Ascending aorta (tissue), 2 donors: ENCODE data around the gene CREBRF. TPM values are rescaled to one million over a fixed set of nuclear protein-coding genes. Genes with fewer than 3 reads are reported as not detected.
"Not testable (repeated sequence)": the region's sequence is repeated elsewhere in the genome, so short reads cannot be mapped to it uniquely, and the experiment has no call there.

Experiments used
- DNase-seq, 2 donors: peaks; one replicate each; pipeline ENCODE4 v3.0.0-alpha.2; 2019; ENCODE audit warnings: low spot score in 2 of 2
- H3K27ac ChIP-seq, 2 donors: fragments of 200-600 bp; sonication (generic); one replicate each; pipeline ENCODE4 v1.5.1; 2016 to 2017; ENCODE audit warnings: mild to moderate bottlenecking in 1 of 2
- H3K27me3 ChIP-seq: fragments of 200-600 bp; sonication (generic); one replicate; pipeline ENCODE4 v1.5.1; 2017
- H3K36me3 ChIP-seq, 2 donors: fragments of 200-600 bp; sonication (generic); one replicate each; pipeline ENCODE4 v1.5.1; 2016
- H3K4me1 ChIP-seq, 2 donors: fragments of 200-600 bp; sonication (generic); one replicate each; pipeline ENCODE4 v1.5.1; 2016 to 2017; ENCODE audit warnings: mild to moderate bottlenecking in 1 of 2
- H3K4me3 ChIP-seq, 2 donors: fragments of 200-600 bp; sonication (generic); one replicate each; pipeline ENCODE4 v1.5.1; 2016 to 2017; ENCODE audit warnings: mild to moderate bottlenecking in 1 of 2
- H3K9me3 ChIP-seq, 2 donors: fragments of 200-600 bp; sonication (generic); one replicate each; pipeline ENCODE4 v1.5.1; 2016
- intact Hi-C: fragments of 100-400 bp; cut with DNase I; formaldehyde crosslinking; loops from one replicate; pipeline ENCODE4 v1.15.1; 2023
- total RNA-seq: library from RNA; depleted of rRNA; stranded (reverse); fragments of >200 nt; gene quantifications from one replicate; pipeline ENCODE4 v1.1.0, GENCODE V29; 2016
- TF ChIP-seq, protein P1 (sequence below), 3 experiments: fragments of 200-600 bp in 2 of 3; fragments of 450-650 bp in 1 of 3; sonication (generic) in 2 of 3; IDR thresholded peaks; one replicate each; pipeline ENCODE4 v1.5.1; 2016 to 2019; ENCODE audit warnings: antibody characterized with exemption in 3 of 3, mild to moderate bottlenecking in 1 of 3, moderate library complexity in 1 of 3

Gene CREBRF
- total RNA-seq, 1 donor from 2014 or later = 16.3 TPM

DNA sequence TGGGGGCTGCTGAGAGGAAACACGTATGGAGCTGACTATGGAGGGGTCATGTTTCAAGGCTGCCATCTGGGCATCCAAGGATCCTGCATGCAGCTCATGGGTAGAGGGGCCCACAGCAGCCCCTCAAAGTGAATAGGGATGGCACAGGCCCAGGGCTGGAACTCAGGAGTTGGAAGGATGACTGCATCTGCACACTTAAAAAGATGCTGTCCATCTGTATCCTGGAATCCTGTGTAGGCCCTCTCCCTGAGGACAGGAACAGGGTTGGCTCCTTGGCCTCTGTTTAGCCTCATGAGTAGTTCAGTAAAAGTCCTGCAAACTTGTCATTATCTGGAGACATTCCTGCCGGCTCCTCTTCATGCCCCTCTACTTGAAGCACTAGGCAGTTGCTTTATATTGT lies 92.2 kb downstream of the CREBRF start:
- H3K27ac ChIP-seq = no peak overlapping the region
- H3K9me3 ChIP-seq = no peaks in the 10 kb centered on the region
- no peak for DNase-seq
- peaks cover 0 to 4% of the 10 kb centered on the region in 2 donors for H3K4me1 ChIP-seq
- intact Hi-C loops = loop anchor here (10.0 kb wide), 1 partner anchor 864 kb away; the partner anchor contains the start of gene UBTD2
- no peaks in the 10 kb centered on the region for H3K27me3 ChIP-seq
- TF ChIP-seq, protein P1, sequence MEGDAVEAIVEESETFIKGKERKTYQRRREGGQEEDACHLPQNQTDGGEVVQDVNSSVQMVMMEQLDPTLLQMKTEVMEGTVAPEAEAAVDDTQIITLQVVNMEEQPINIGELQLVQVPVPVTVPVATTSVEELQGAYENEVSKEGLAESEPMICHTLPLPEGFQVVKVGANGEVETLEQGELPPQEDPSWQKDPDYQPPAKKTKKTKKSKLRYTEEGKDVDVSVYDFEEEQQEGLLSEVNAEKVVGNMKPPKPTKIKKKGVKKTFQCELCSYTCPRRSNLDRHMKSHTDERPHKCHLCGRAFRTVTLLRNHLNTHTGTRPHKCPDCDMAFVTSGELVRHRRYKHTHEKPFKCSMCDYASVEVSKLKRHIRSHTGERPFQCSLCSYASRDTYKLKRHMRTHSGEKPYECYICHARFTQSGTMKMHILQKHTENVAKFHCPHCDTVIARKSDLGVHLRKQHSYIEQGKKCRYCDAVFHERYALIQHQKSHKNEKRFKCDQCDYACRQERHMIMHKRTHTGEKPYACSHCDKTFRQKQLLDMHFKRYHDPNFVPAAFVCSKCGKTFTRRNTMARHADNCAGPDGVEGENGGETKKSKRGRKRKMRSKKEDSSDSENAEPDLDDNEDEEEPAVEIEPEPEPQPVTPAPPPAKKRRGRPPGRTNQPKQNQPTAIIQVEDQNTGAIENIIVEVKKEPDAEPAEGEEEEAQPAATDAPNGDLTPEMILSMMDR (IDR thresholded peaks at IDR 0.05) = no peak
- H3K36me3 ChIP-seq = peaks cover 13 to 47% of the 10 kb centered on the region in 2 donors
- no peak overlapping the region for H3K4me3 ChIP-seq

DNA sequence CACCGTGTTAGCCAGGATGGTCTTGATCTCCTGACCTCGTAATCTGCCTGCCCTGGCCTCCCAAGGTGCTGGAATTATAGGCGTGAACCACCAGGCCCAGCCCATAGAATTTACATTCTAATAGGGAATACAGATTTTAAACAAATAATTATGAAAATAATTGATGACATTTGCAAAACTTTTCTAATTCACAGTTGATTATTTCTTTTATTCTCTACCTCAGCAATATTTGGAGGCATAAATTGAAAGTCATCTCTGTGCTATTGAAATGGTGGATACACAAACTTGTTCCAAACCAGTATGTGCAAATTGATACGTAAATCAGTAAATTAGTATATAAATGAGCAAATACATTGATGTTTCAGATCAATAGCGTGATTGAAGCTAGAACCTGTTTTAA lies 96.4 kb downstream of the CREBRF start:
- TF ChIP-seq, protein P1 (IDR thresholded peaks at IDR 0.05) = no peak
- H3K4me1 ChIP-seq = no peaks in the 10 kb centered on the region
- no peaks in the 10 kb centered on the region for H3K9me3 ChIP-seq
- no peak for DNase-seq
- H3K27ac ChIP-seq = no peak overlapping the region
- no peaks in the 10 kb centered on the region for H3K27me3 ChIP-seq
- peaks cover 47 to 78% of the 10 kb centered on the region in 2 donors for H3K36me3 ChIP-seq
- intact Hi-C loops = no loop called here
- H3K4me3 ChIP-seq = no peak overlapping the region

DNA sequence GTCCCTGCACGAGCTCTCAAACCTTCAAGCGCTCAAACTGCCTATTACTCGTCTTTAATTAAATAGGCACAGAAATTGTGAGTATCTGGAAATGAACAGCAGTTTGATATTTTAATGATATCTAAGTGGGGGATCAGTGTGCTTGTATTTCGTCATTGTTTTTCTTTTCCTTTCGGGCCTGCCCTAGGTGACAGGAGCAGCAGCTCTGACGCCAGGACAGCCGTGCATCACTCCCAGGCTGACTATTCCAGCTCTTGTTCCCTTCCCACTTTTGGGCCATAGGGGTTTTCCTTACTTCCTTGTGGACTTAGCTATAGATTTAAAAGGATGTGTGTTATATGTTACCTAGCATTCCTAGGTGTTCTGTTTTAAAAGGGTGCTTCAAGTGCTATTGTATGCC lies 97.7 kb downstream of the CREBRF start:
- DNase-seq = no peak
- Histone ChIP-seq H3K27ac (no peak overlapping the region), H3K27me3 (no peaks in the 10 kb centered on the region), H3K4me1 (no peaks in the 10 kb centered on the region), H3K4me3 (no peak overlapping the region), H3K9me3 (no peaks in the 10 kb centered on the region), H3K36me3 (peaks cover 52 to 78% of the 10 kb centered on the region in 2 donors)
- intact Hi-C loops = no loop called here
- TF ChIP-seq, protein P1 (IDR thresholded peaks at IDR 0.05) = no peak

DNA sequence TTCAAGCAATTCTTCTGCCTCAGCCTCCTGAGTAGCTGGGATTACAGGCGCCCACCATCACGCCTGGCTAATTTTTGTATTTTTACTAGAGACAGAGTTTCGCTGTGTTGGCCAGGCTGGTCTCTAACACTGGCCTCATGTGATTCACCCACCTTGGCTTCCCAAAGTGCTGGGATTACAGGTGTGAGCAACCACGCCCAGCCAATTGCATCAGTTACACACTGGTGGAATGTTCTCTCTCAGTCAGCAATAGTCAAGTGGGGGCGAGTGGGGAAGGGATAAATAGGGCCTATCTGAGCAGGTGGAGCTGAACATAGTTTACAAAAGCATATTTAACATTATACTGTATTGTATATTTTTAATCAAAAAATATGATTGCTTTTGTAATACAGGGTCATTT lies 98.5 kb downstream of the CREBRF start:
- H3K27ac ChIP-seq, intact Hi-C loops, H3K4me3 ChIP-seq, H3K4me1 ChIP-seq, DNase-seq, H3K9me3 ChIP-seq, H3K27me3 ChIP-seq: not testable (repeated sequence)
- peaks cover 55 to 70% of the 10 kb centered on the region in 2 donors for H3K36me3 ChIP-seq

DNA sequence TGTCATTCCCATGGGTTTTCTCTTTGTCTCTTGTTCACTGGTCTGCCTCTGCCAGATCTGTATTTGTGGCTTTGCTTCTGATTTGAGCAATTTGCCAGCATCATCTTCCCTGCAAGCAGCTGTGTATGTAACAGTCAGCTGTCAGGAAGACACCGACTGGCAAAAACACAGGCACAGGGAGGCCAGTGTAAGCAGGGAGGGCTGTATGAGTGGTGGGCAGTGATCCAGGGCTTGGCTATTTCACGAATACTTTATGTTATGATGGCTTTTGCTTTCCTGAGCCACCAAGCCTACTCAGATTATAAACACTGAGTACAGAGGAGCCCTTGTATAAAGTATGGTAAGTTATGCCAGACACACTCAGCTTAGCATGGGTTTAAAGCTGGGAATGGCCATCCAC lies 99.8 kb downstream of the CREBRF start:
- Histone ChIP-seq H3K4me1 (no peaks in the 10 kb centered on the region), H3K27me3 (no peaks in the 10 kb centered on the region), H3K4me3 (no peak overlapping the region), H3K36me3 (peaks cover 64 to 74% of the 10 kb centered on the region in 2 donors), H3K9me3 (no peaks in the 10 kb centered on the region), H3K27ac (no peak overlapping the region)
- TF ChIP-seq, protein P1 (IDR thresholded peaks at IDR 0.05) = no peak
- intact Hi-C loops = no loop called here
- no peak for DNase-seq

DNA sequence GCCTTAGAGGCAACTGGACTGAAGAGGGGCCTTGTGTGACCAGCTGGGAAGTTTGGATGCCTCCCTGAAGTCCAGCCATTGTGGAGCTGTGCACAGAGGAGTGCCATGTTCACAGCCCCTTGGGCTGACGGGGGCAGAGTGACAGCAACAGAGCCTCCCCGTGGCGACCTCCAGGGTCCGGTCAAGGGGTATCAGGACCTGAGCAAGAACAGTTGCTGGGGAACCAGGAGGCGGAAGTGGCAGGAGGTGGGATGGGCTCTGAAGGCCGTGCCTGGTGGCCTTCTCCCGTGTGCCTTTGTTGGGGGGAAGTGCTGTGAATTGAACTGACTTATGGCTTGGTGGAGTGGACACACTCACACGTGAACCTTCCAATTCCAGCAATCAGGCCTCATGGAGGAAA lies 102.2 kb downstream of the CREBRF start:
- Histone ChIP-seq H3K36me3 (peaks cover 63 to 83% of the 10 kb centered on the region in 2 donors), H3K27me3 (no peaks in the 10 kb centered on the region), H3K9me3 (no peaks in the 10 kb centered on the region), H3K4me3 (no peak overlapping the region), H3K27ac (no peak overlapping the region), H3K4me1 (no peaks in the 10 kb centered on the region)
- no peak for DNase-seq
- TF ChIP-seq, protein P1 (IDR thresholded peaks at IDR 0.05) = no peak
- intact Hi-C loops = no loop called here
